Liver (tissue), 9 donors: ENCODE measurements around the gene LLGL2. TPM values are rescaled to one million over a fixed set of nuclear protein-coding genes. Genes with fewer than 3 reads are reported as not detected.
A peak's percentile ranks its signal among the peaks of the same experiment; 100 is the strongest.

ENCODE experiments used
- DNase-seq: peaks from one replicate; pipeline ENCODE4 v3.0.0-alpha.2; 2017; ENCODE audit warnings: low spot score
- H3K27ac ChIP-seq, 2 donors: one replicate each; pipeline ENCODE4 v1.7.0; 2013; ENCODE audit warnings: inconsistent platforms in 2 of 2, low read length in 2 of 2, control low read depth in 1 of 2, low read depth in 1 of 2, mild to moderate bottlenecking in 1 of 2
- H3K27me3 ChIP-seq, 4 donors: one replicate each; pipeline versions ENCODE4 v1.6.1 to v1.7.0; 2013; ENCODE audit warnings: low read length in 3 of 4, inconsistent platforms in 1 of 4, mild to moderate bottlenecking in 1 of 4, moderate library complexity in 1 of 4; ENCODE audit not compliant: control insufficient read depth in 4 of 4, insufficient read depth in 4 of 4
- H3K36me3 ChIP-seq, 4 donors: one replicate each; pipeline versions ENCODE4 v1.6.1 to v1.7.0; 2013; ENCODE audit warnings: low read length in 3 of 4, mild to moderate bottlenecking in 3 of 4, low read depth in 1 of 4, moderate library complexity in 1 of 4; ENCODE audit not compliant: control insufficient read depth in 4 of 4, insufficient read depth in 3 of 4
- H3K4me1 ChIP-seq, 4 donors: one replicate each; pipeline versions ENCODE4 v1.6.1 to v1.7.0; 2013; ENCODE audit warnings: low read length in 3 of 4, mild to moderate bottlenecking in 3 of 4, moderate library complexity in 1 of 4; ENCODE audit not compliant: control insufficient read depth in 4 of 4, insufficient read depth in 4 of 4
- H3K4me3 ChIP-seq, 3 donors: one replicate each; pipeline versions ENCODE4 v1.6.1 to v1.7.0; 2013; ENCODE audit warnings: low read length in 3 of 3, control low read depth in 1 of 3, low read depth in 1 of 3, mild to moderate bottlenecking in 1 of 3
- H3K9ac ChIP-seq, 2 donors: one replicate each; pipeline ENCODE4 v1.7.0; 2013; ENCODE audit warnings: low read length in 2 of 2, mild to moderate bottlenecking in 2 of 2, moderate library complexity in 2 of 2, control low read depth in 1 of 2, low read depth in 1 of 2
- H3K9me3 ChIP-seq, 4 donors: one replicate each; pipeline versions ENCODE4 v1.6.1 to v1.7.0; 2013; ENCODE audit warnings: low read length in 3 of 4; ENCODE audit not compliant: control insufficient read depth in 4 of 4
- EGR1 ChIP-seq, 2 donors: IDR thresholded peaks; 2 replicates each; pipeline ENCODE4 v1.6.1; 2016 to 2018; ENCODE audit warnings: antibody characterized with exemption in 2 of 2, low read depth in 2 of 2
- FOXA1 ChIP-seq: IDR thresholded peaks from 2 replicates; pipeline ENCODE4 v1.6.1; 2016; ENCODE audit warnings: antibody characterized with exemption
- FOXA2 ChIP-seq: IDR thresholded peaks from 2 replicates; pipeline ENCODE4 v1.6.1; 2016; ENCODE audit warnings: antibody characterized with exemption
- HNF4A ChIP-seq, 2 donors: conservative IDR thresholded peaks; 2 replicates each; pipeline ENCODE4 v1.6.1; 2016; ENCODE audit warnings: antibody characterized with exemption in 2 of 2, mild to moderate bottlenecking in 2 of 2
- HNF4G ChIP-seq: IDR thresholded peaks from 2 replicates; pipeline ENCODE4 v1.6.1; 2016; ENCODE audit warnings: antibody characterized with exemption
- JUND ChIP-seq, 2 donors: IDR thresholded peaks; 2 replicates each; pipeline ENCODE4 v1.6.1; 2016; ENCODE audit warnings: antibody characterized with exemption in 2 of 2
- NR2F2 ChIP-seq: IDR thresholded peaks from 2 replicates; pipeline ENCODE4 v1.6.1; 2016; ENCODE audit warnings: antibody characterized with exemption
- RAD21 ChIP-seq, 2 donors: IDR thresholded peaks; 2 replicates each; pipeline ENCODE4 v1.6.1; 2016; ENCODE audit warnings: antibody characterized with exemption in 2 of 2, mild to moderate bottlenecking in 2 of 2
- RXRA ChIP-seq, 2 donors: IDR thresholded peaks; 2 replicates each; pipeline ENCODE4 v1.6.1; 2017 to 2018; ENCODE audit warnings: antibody characterized with exemption in 2 of 2, mild to moderate bottlenecking in 1 of 2
- SP1 ChIP-seq: IDR thresholded peaks from 2 replicates; pipeline ENCODE4 v1.6.1; 2018; ENCODE audit warnings: antibody characterized with exemption, mild to moderate bottlenecking
- TAF1 ChIP-seq: conservative IDR thresholded peaks from 2 replicates; pipeline ENCODE4 v1.6.1; 2016; ENCODE audit warnings: antibody characterized with exemption, mild to moderate bottlenecking
- WGBS: extraction: QIAGEN DNeasy Blood & Tissue Kit; methylation state at CpG from one replicate; pipeline ENCODE4 v1.1.7; 2013; 5-methylcytosine and 5-hydroxymethylcytosine counted together
- polyA plus RNA-seq, 2 donors: library from polyadenylated mRNA; stranded (reverse) in 1 of 2; unstranded in 1 of 2; fragments of 200-250 nt in 1 of 2; fragments of >200 nt in 1 of 2; fragmentation: Nextera tagmentation in 1 of 2; extraction: Ambion mirVana in 1 of 2; gene quantifications; one replicate each; pipeline versions ENCODE4 v1.2.1 to v1.2.3, GENCODE V29; 2013 to 2015
- total RNA-seq, 2 donors: library from RNA; depleted of rRNA; stranded (reverse); fragments of >200 nt; gene quantifications; one replicate each; pipeline ENCODE4 v1.2.3, GENCODE V29; 2014
- TF ChIP-seq, protein P1 (sequence below): IDR thresholded peaks from 2 replicates; pipeline ENCODE4 v1.6.1; 2016; ENCODE audit warnings: antibody characterized with exemption
- TF ChIP-seq, protein P2 (sequence below): fragments of 150-350 bp; IDR thresholded peaks from 2 replicates; pipeline ENCODE4 v1.5.1; 2017; ENCODE audit warnings: improper control_type of control experiment, low read depth, low read length; ENCODE audit not compliant: missing input control
- TF ChIP-seq, protein P3 (sequence below): IDR thresholded peaks from 2 replicates; pipeline ENCODE4 v1.6.1; 2016; ENCODE audit warnings: antibody characterized with exemption
- TF ChIP-seq, protein P4 (sequence below): IDR thresholded peaks from 2 replicates; pipeline ENCODE4 v1.6.1; 2016; ENCODE audit warnings: antibody characterized with exemption, mild to moderate bottlenecking
- TF ChIP-seq, protein P5 (sequence below): IDR thresholded peaks from 2 replicates; pipeline ENCODE4 v1.6.1; 2016; ENCODE audit warnings: antibody characterized with exemption
- donor health status: healthy.
- donor health status: healthy.
- donor health status: healthy.
- donor health status: healthy.
- donor health status: healthy.

The LLGL2 gene
- total and polyA plus RNA-seq, 4 donors = 23.2 to 69.6 (median 38.5) TPM

DNA sequence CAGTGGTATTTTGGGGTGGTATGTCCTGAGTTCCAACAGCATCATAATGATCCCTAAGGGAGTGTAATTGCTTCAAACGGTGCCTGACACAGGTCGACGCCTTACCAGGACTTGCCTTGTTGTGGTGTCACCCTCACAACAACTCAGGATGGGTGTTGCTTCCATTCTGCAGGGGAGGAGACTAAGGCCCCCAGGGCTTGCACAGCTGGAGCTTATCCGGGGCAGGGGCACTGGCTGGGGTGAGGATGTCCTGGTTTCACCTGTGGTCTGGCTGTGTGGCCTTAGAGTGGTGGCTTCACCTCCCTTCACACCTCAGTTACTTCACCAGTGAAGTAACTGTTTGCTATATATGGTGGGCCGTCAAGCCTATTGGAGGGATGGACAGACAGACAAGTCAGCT lies 23.3 kb downstream of the LLGL2 start:
- H3K4me1 ChIP-seq = peaks cover 0 to 5% (median 0%) of the 10 kb centered on the region in 4 donors
- H3K9me3 ChIP-seq = no peaks in the 10 kb centered on the region
- WGBS = 82% methylated on average over 5 of the region's 5 CpGs
- no peak for DNase-seq
- H3K9ac ChIP-seq = no peak overlapping the region
- TF ChIP-seq, protein P1, sequence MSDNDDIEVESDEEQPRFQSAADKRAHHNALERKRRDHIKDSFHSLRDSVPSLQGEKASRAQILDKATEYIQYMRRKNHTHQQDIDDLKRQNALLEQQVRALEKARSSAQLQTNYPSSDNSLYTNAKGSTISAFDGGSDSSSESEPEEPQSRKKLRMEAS = no peak
- no peak for TF ChIP-seq SP1
- TF ChIP-seq, protein P2, sequence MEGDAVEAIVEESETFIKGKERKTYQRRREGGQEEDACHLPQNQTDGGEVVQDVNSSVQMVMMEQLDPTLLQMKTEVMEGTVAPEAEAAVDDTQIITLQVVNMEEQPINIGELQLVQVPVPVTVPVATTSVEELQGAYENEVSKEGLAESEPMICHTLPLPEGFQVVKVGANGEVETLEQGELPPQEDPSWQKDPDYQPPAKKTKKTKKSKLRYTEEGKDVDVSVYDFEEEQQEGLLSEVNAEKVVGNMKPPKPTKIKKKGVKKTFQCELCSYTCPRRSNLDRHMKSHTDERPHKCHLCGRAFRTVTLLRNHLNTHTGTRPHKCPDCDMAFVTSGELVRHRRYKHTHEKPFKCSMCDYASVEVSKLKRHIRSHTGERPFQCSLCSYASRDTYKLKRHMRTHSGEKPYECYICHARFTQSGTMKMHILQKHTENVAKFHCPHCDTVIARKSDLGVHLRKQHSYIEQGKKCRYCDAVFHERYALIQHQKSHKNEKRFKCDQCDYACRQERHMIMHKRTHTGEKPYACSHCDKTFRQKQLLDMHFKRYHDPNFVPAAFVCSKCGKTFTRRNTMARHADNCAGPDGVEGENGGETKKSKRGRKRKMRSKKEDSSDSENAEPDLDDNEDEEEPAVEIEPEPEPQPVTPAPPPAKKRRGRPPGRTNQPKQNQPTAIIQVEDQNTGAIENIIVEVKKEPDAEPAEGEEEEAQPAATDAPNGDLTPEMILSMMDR = no peak
- TF ChIP-seq HNF4G = no peak
- TF ChIP-seq EGR1 (IDR thresholded peaks at IDR 0.05; ENCODE audit: low read depth in 2 of 2) = no peak
- TF ChIP-seq, protein P3, sequence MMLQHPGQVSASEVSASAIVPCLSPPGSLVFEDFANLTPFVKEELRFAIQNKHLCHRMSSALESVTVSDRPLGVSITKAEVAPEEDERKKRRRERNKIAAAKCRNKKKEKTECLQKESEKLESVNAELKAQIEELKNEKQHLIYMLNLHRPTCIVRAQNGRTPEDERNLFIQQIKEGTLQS = no peak
- no peak overlapping the region for H3K4me3 ChIP-seq
- H3K27ac ChIP-seq = no peak overlapping the region
- no peaks in the 10 kb centered on the region for H3K27me3 ChIP-seq
- peaks cover 0 to 6% (median 3%) of the 10 kb centered on the region in 4 donors for H3K36me3 ChIP-seq

DNA sequence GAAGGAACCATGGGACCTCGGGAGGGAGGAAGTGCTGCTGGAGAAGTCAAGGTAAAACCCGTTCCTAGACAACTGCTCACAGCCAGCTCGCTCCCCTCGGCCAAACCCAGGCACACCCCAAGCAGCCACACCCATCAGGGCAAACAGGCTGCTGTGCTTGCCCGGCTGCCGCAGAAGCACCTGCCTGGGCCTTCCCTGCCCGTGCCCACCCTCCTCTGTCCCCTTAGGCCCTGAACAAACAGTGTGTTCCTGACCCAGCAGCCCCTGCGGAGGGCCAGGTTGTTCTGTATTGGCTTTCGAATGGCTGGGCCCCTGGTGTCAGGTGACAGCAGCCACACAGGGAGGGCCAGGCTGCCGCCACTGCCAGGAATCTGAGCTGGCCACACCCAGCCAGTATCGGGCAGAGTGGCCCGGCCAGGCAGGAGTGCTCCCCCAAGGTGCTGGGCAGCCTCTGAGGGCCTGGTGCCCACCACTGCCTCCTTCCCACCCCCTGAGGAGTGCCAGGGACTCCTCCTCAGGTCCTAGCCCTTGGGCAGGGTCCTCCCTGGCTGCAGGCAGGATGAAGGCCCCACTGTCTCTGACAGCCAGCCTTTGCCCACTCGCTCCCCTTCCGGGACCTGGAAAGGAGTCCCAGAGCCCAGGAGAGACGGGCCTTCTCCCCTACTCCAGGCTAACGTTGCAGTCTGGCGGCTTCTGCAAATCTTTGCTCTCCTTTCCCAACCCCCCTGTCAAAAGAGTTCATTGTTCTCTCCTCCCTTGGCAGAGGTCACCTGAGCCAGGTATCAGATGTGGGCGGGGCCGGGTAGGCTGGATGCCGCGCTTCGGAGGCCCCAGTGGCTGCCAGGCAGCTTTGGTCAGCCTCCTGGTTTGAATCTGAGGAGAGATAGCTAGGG lies 24.0 kb downstream of the LLGL2 start:
- Histone ChIP-seq H3K27ac (peak overlapping the region in 1 of 2 donors; percentile 53), H3K9me3 (no peaks in the 10 kb centered on the region), H3K4me1 (peaks cover 0 to 5% (median 0%) of the 10 kb centered on the region in 4 donors), H3K4me3 (no peak overlapping the region), H3K36me3 (peaks cover 0 to 6% (median 2%) of the 10 kb centered on the region in 4 donors), H3K27me3 (no peaks in the 10 kb centered on the region), H3K9ac (no peak overlapping the region)
- 72% methylated on average over 22 of the region's 22 CpGs for WGBS
- TF ChIP-seq RAD21 (IDR thresholded peaks at IDR 0.05) = no peak
- no peak for TF ChIP-seq JUND (IDR thresholded peaks at IDR 0.05)
- peak; percentile 17 for TF ChIP-seq SP1
- TF ChIP-seq EGR1 (IDR thresholded peaks at IDR 0.05; ENCODE audit: low read depth in 2 of 2) = no peak
- DNase-seq = peak; percentile 46

DNA sequence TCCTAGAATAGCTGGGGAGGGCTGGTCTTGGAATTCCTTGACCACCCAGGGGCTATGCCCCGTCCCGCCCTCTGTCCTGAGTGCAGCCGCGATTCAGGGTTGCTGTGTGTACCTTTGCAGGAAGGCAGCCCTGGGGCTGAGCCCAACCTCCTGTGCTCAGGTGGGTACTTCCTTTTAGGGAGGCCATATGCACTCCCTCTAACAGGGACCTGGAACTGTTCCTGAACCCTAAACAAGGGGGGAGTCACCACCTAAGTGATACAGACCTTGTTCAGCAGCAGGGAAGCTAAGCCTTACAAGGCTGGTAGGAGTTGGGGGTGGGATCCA lies 24.6 kb downstream of the LLGL2 start:
- WGBS = 80% methylated on average over 4 of the region's 4 CpGs
- no peak overlapping the region for H3K9ac ChIP-seq
- TF ChIP-seq FOXA2 (no peak), NR2F2 (no peak), FOXA1 (no peak), TAF1 (no peak), HNF4A (conservative IDR thresholded peaks at IDR 0.05) (no peak), JUND (IDR thresholded peaks at IDR 0.05) (no peak), EGR1 (IDR thresholded peaks at IDR 0.05; ENCODE audit: low read depth in 2 of 2) (no peak), SP1 (no peak), RAD21 (IDR thresholded peaks at IDR 0.05) (no peak), HNF4G (no peak), RXRA (IDR thresholded peaks at IDR 0.05) (no peak)
- TF ChIP-seq, protein P4, sequence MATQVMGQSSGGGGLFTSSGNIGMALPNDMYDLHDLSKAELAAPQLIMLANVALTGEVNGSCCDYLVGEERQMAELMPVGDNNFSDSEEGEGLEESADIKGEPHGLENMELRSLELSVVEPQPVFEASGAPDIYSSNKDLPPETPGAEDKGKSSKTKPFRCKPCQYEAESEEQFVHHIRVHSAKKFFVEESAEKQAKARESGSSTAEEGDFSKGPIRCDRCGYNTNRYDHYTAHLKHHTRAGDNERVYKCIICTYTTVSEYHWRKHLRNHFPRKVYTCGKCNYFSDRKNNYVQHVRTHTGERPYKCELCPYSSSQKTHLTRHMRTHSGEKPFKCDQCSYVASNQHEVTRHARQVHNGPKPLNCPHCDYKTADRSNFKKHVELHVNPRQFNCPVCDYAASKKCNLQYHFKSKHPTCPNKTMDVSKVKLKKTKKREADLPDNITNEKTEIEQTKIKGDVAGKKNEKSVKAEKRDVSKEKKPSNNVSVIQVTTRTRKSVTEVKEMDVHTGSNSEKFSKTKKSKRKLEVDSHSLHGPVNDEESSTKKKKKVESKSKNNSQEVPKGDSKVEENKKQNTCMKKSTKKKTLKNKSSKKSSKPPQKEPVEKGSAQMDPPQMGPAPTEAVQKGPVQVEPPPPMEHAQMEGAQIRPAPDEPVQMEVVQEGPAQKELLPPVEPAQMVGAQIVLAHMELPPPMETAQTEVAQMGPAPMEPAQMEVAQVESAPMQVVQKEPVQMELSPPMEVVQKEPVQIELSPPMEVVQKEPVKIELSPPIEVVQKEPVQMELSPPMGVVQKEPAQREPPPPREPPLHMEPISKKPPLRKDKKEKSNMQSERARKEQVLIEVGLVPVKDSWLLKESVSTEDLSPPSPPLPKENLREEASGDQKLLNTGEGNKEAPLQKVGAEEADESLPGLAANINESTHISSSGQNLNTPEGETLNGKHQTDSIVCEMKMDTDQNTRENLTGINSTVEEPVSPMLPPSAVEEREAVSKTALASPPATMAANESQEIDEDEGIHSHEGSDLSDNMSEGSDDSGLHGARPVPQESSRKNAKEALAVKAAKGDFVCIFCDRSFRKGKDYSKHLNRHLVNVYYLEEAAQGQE = no peak
- TF ChIP-seq, protein P5, sequence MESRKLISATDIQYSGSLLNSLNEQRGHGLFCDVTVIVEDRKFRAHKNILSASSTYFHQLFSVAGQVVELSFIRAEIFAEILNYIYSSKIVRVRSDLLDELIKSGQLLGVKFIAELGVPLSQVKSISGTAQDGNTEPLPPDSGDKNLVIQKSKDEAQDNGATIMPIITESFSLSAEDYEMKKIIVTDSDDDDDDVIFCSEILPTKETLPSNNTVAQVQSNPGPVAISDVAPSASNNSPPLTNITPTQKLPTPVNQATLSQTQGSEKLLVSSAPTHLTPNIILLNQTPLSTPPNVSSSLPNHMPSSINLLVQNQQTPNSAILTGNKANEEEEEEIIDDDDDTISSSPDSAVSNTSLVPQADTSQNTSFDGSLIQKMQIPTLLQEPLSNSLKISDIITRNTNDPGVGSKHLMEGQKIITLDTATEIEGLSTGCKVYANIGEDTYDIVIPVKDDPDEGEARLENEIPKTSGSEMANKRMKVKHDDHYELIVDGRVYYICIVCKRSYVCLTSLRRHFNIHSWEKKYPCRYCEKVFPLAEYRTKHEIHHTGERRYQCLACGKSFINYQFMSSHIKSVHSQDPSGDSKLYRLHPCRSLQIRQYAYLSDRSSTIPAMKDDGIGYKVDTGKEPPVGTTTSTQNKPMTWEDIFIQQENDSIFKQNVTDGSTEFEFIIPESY = no peak
- TF ChIP-seq, protein P2 = no peak

More for the DNA sequence above, 24.6 kb downstream of the LLGL2 start:
- H3K27me3 ChIP-seq = no peaks in the 10 kb centered on the region
- peaks cover 0 to 5% (median 0%) of the 10 kb centered on the region in 4 donors for H3K4me1 ChIP-seq
- no peak overlapping the region for H3K4me3 ChIP-seq
- H3K9me3 ChIP-seq = no peaks in the 10 kb centered on the region
- H3K36me3 ChIP-seq = peaks cover 0 to 6% (median 2%) of the 10 kb centered on the region in 4 donors
- no peak for DNase-seq
- no peak overlapping the region for H3K27ac ChIP-seq
